ENCODE results near the gene SMS.

SMS gene

GRCh38 chrX:21996872-21997455 lies 56.5 kb downstream of the SMS start:
- no peaks in the 10 kb centered on the region for H4K20me1 ChIP-seq (ENCODE audit: insufficient read depth)
- no peak overlapping the region for H2AFZ ChIP-seq (ENCODE audit: low read depth)
- H3K4me2 ChIP-seq = no peak overlapping the region
- H3K9ac ChIP-seq = no peak overlapping the region
- no peaks in the 10 kb centered on the region for H3K4me1 ChIP-seq (ENCODE audit: low read depth, poor library complexity, severe bottlenecking)
- H3K27me3 ChIP-seq (ENCODE audit: insufficient read depth, low read depth) = no peaks in the 10 kb centered on the region
- H3K79me2 ChIP-seq (ENCODE audit: insufficient read depth, low read depth) = no peaks in the 10 kb centered on the region
- H3K36me3 ChIP-seq (ENCODE audit: insufficient read depth) = no peaks in the 10 kb centered on the region
- no peak overlapping the region for H3K4me3 ChIP-seq (IDR thresholded peaks at IDR 0.05; ENCODE audit: insufficient read depth, low read depth, low read length)
- no peak for TF ChIP-seq CTCF (conservative IDR thresholded peaks at IDR 0.05; ENCODE audit: low read depth, low read length)
- no peak overlapping the region for H3K27ac ChIP-seq

DNA sequence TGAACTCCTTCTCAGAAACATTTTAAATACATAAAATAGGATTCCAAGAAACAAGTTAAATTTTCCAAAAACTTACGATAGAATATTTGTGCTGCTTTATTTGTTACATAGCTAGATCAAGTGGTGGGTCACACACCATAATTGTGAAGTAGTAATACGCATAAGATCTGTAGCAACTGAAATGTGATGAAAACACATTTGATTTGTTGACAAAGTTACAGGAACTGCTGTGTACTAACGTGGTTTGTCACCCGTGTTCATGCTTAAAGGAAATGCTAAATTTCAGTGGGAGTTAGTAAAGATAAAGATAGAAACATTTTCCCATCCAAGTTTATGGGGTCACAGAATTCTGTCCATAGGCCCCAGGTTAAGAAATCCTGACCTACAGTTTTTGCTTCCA lies 57.5 kb downstream of the SMS start:
- no peak overlapping the region for H3K9ac ChIP-seq
- H3K4me3 ChIP-seq (IDR thresholded peaks at IDR 0.05; ENCODE audit: insufficient read depth, low read depth, low read length) = no peak overlapping the region
- H3K27me3 ChIP-seq (ENCODE audit: insufficient read depth, low read depth) = no peaks in the 10 kb centered on the region
- H3K79me2 ChIP-seq (ENCODE audit: insufficient read depth, low read depth) = no peaks in the 10 kb centered on the region
- no peak overlapping the region for H2AFZ ChIP-seq (ENCODE audit: low read depth)
- H4K20me1 ChIP-seq (ENCODE audit: insufficient read depth) = no peaks in the 10 kb centered on the region
- H3K4me1 ChIP-seq (ENCODE audit: low read depth, poor library complexity, severe bottlenecking) = no peaks in the 10 kb centered on the region
- H3K4me2 ChIP-seq = no peak overlapping the region
- no peak for TF ChIP-seq CTCF (conservative IDR thresholded peaks at IDR 0.05; ENCODE audit: low read depth, low read length)
- H3K27ac ChIP-seq = no peak overlapping the region
- H3K36me3 ChIP-seq (ENCODE audit: insufficient read depth) = no peaks in the 10 kb centered on the region

DNA sequence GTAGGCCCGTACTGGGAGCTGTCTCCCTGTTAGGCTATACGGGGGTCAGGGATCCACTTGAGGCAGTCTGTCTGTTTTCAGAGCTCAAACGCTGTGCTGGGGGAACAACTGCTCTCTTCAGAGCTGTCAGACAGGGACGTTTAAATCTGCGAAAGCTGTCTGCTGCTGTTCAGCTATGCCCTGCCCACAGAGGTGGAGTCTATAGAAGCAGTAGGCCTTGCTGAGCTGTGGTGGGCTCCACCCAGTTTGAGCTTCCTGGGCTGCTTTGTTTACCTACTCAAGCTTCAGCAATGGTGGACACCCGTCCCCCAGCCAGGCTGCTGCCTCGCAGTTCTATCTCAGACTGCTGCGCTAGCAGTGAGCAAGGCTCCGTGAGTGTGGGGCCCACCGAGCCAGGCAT lies 64.4 kb downstream of the SMS start:
- Histone ChIP-seq H3K4me2 (no peak overlapping the region), H2AFZ (ENCODE audit: low read depth) (no peak overlapping the region), H4K20me1 (ENCODE audit: insufficient read depth) (no peaks in the 10 kb centered on the region), H3K79me2 (ENCODE audit: insufficient read depth, low read depth) (no peaks in the 10 kb centered on the region), H3K4me1 (ENCODE audit: low read depth, poor library complexity, severe bottlenecking) (no peaks in the 10 kb centered on the region), H3K27ac (no peak overlapping the region), H3K4me3 (IDR thresholded peaks at IDR 0.05; ENCODE audit: insufficient read depth, low read depth, low read length) (no peak overlapping the region), H3K27me3 (ENCODE audit: insufficient read depth, low read depth) (no peaks in the 10 kb centered on the region), H3K9ac (no peak overlapping the region), H3K36me3 (ENCODE audit: insufficient read depth) (no peaks in the 10 kb centered on the region)
- no peak for TF ChIP-seq CTCF (conservative IDR thresholded peaks at IDR 0.05; ENCODE audit: low read depth, low read length)

DNA sequence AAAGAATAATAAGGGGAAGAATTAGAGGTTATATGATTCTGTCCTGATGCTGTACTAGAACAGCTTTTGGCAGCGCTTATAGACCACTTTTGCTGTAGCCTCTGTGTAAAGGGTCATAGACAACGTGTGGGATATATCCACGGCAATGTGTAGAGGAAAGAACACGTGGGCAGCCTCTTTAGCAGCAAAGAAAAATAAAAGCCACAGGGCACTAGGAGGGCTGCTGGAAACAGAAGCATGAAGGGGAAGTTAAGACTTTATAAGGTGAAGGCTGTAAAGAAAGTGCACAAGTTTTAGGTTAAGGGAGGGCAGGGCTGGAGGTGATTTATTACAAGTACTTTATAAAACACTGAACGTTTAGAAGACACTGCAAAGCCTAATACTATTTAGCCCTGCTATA lies 71.5 kb downstream of the SMS start:
- Histone ChIP-seq H3K4me2 (no peak overlapping the region), H3K4me3 (IDR thresholded peaks at IDR 0.05; ENCODE audit: insufficient read depth, low read depth, low read length) (no peak overlapping the region)
- no peak for TF ChIP-seq CTCF (conservative IDR thresholded peaks at IDR 0.05; ENCODE audit: low read depth, low read length)

More for the DNA sequence above, 71.5 kb downstream of the SMS start:
- H4K20me1 ChIP-seq (ENCODE audit: insufficient read depth) = no peaks in the 10 kb centered on the region
- no peaks in the 10 kb centered on the region for H3K36me3 ChIP-seq (ENCODE audit: insufficient read depth)
- H3K4me1 ChIP-seq (ENCODE audit: low read depth, poor library complexity, severe bottlenecking) = no peaks in the 10 kb centered on the region
- H3K27me3 ChIP-seq (ENCODE audit: insufficient read depth, low read depth) = no peaks in the 10 kb centered on the region
- no peak overlapping the region for H3K27ac ChIP-seq
- no peaks in the 10 kb centered on the region for H3K79me2 ChIP-seq (ENCODE audit: insufficient read depth, low read depth)
- H3K9ac ChIP-seq = no peak overlapping the region
- H2AFZ ChIP-seq (ENCODE audit: low read depth) = no peak overlapping the region
